GM21390 (cell line): Measurements from ENCODE around the gene RAB31.
"Not testable (repeated sequence)": the region's sequence is repeated elsewhere in the genome, so short reads cannot be mapped to it uniquely, and the experiment has no call there.

ENCODE experiments used
- ATAC-seq: cut with Tn5 transposase; IDR thresholded peaks from one replicate; pipeline ENCODE4 v1.9.1; 2021; ENCODE audit not compliant: unreplicated experiment

The RAB31 gene

GRCh38 chr18:9835113-9835755 lies 127.1 kb downstream of the RAB31 start:
- no peak for ATAC-seq

DNA sequence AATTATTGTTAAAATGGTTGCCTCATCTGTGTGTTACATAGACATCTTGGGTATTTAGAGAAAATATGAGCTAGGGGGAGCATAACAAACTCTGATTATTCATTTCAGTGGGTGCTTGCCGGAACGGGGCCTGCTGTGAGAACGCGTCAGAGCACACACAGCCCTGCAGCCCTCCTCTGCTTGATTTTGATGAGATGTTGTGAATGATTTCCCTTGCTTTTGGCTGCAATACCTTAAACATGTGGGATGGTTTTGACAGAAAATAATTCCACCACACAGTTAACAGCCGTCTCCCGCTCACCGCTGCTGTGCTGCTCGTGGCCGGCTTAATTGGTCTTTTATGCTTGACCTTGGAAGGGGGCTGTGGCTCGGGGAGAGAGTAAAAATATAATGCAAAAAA lies 127.7 kb downstream of the RAB31 start:
- no peak for ATAC-seq

DNA sequence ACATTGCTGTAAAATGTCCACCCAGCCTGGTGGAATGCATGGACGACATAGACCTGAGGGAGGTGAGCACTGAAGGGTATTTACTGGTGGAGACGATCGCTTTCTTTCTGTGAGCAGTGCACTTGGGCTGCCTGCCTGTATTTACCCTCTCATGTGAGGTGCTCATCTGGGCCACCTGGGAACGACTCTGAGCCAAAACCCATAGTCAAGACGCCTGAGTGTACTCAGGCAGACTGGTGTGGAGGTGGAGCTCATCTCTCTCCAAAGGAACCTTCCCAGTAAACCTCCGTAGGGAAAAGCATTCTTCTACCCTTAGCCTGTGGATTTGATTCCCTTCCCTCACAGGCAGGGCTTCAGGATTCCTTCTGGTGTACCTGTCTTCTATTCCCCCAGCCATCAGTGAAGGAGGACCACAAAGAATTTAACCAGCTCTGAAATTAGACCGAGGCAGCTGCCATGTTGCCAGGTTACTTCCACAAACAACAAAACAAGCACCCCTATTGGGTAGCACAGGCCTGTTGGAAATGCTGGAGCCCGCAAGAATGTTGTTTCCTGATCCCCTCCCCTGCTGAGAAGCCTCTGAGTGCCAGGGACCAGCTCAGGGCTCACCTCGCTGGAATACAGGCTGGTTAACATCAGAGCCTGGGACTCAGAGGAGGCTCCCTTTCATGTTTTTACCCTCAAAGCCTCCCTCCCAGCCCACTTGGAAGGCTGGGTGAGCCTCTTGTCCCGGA lies 130.2 kb downstream of the RAB31 start:
- ATAC-seq, result no peak

- no peak for ATAC-seq
These were observed 131.1 kb downstream of the RAB31 start for GRCh38 chr18:9839211-9839610.

DNA sequence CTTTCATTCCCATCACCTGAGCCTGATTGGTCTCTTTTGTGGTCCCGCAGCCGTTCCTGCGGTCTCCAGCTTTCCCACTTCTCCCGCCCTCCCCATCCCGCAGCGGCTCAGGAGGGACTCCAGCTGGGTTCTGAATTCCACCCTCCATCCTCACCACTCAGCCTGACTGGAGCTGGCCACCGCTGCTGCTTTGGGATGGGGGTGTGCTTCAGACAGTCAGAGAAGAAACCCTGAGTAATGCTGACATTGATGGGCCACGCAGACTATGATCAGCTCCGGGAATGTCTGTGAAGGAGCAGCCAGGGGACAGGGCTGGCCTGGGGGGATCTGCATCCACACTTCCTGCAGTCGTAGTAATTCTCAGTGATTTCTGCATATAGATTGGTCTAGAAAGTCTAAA lies 131.8 kb downstream of the RAB31 start:
- no peak for ATAC-seq

DNA sequence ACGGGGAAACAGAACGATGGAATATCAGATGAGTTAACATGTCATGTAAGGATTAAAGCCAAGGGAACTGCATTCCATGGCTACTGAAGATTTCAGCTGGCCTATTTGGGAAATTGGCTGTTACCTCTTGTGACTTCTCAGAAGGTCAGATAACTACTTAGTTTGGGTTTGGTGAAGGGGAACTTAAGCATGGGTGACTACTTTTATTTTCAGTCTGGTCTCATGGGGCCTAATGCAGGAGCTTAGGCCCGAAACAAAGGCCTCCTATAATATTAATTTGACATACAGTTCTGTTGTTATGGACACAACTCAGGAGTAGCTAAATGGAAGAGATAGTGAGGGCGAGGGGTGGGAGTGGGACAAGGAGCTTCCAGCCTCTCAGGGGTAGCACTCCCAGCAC lies 133.7 kb downstream of the RAB31 start:
- ATAC-seq, result no peak

GRCh38 chr18:9842448-9842847 lies 134.3 kb downstream of the RAB31 start:
- no peak for ATAC-seq

DNA sequence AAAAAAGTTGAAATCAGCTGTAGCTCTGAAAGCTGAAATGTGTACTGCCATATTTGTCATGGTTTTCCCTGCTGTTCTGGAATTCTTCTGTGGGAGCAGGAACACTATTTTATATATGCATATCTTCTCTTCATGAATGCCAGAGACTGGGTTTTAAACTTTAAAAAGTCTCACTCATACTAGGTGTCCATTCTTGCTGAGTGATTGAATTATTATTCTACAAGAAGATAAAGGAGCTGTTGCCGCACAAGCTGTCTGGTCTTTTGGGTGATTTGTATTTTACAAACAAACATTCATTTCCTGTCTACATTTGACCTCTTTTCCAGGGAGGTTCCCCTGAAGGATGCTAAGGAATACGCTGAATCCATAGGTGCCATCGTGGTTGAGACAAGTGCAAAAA lies 137.2 kb downstream of the RAB31 start:
- ATAC-seq, result no peak

GRCh38 chr18:9846162-9846925 lies 138.2 kb downstream of the RAB31 start:
- ATAC-seq, result no peak

DNA sequence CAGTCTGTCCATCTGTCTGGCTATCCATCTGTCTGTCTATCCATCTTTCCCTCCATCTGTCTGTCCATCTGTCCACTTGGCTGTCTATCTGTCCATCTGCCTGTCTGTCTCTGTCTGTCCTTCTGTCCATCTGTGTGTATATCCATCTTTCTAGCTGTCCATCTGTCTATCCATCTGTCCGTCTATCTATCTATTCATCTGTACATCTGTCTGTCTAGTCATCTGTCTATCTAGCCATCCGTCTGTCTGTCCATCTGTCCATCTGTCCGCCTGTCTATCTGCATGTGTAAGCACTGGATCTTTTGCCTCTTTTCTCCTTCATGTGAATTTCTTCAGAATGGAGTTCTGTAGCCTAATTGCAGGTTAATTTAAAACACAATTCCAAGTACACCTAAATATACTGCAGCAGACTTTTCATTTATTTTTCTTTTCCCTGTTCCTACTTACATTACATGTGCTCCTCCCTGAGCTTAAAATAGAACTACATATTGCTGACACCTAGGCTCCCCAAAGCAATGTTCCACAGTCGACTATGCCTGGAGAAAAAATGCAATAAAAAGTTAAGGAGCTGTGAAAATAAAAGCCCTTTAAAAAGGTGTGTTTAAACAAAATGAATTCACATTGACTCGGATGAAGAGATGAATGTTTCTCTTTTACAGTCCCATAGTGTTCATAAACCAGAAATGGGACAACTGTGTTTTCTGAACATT lies 140.2 kb downstream of the RAB31 start:
- ATAC-seq, result no peak

DNA sequence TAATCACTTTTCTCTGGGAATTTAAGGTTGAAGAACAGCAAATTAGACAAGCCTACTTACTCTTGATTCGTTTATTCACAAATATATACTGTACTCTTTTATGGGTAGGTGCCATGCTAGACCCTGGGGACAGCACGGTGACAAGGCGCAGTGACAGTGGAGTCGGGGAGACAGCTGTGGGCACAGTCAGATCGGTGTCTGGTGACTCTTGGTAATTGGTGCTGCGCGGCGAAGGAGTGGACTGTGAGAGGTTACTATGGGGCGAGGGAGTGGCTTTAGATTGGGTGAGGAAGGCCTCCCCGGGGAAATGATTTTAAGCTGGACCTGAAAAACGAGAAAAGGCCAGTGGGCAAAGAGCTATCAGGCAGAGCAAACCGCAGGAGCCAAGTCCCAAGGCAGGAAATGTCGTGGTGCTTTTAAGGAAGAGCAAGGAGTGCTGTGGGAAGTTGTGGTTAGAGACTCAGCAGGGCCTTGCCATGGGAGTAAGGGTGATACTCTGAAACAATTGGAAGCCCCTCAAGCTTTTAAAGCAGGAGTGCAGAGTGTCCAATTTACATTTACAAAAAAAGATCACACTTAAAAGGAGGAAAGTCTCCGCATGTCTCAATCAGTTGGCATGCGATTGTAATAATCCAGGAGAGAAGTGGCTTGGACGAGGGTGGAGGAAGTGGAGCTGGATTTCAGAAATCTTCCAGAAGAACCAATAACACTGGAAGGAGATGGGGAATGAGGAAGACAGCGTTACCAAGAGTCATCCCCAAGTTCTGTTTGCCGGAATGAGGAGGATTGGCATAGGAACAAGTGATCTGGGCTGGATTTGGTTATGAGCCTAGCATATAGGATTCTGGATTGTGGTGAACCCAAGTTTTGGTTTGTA lies 141.5 kb downstream of the RAB31 start:
- ATAC-seq, result no peak

- ATAC-seq, result no peak
These were observed 142.2 kb downstream of the RAB31 start for GRCh38 chr18:9850309-9850708.

DNA sequence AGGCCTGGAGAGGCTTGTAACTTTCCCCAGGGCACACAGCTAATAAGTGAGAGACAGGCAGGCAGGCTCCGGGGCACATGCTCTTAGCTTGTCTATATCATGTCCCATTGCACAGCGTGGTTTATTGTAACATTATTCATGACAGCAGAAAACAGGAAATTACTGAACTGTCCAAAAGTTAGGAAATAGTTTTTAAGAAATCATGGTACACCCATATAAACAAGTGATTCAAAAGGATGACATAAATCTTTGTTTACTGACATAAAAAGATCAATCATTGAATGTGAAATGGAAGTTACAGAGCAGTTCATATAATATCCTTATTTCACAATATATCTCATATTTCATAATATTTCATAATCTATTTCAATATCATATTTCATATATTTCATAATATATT lies 143.4 kb downstream of the RAB31 start:
- no peak for ATAC-seq

GRCh38 chr18:9852266-9853081 lies 144.4 kb downstream of the RAB31 start:
- ATAC-seq, result no peak

- ATAC-seq, result no peak
These were observed 146.9 kb downstream of the RAB31 start for GRCh38 chr18:9854801-9855676.

DNA sequence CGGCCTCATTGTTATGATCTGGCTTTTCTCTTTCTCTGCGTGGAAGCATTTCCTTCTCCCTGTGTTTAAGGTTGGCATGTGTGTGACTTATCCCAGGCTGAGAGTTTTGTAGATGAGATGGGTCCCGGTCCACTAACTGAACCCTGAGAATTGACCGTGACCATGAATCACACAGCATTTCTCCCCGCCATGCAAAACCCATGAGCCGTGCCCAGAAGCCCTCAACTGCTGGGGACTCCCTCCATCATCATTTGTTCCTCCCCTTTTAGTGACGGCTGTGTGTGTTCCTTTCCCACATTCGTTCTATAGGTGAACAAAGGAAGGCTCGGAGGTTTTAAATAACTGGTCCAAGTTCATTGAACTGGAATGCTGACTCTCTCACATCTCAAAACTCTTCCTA lies 147.6 kb downstream of the RAB31 start:
- ATAC-seq, result no peak

- no peak for ATAC-seq
These were observed 148.0 kb downstream of the RAB31 start for GRCh38 chr18:9856092-9856491.

DNA sequence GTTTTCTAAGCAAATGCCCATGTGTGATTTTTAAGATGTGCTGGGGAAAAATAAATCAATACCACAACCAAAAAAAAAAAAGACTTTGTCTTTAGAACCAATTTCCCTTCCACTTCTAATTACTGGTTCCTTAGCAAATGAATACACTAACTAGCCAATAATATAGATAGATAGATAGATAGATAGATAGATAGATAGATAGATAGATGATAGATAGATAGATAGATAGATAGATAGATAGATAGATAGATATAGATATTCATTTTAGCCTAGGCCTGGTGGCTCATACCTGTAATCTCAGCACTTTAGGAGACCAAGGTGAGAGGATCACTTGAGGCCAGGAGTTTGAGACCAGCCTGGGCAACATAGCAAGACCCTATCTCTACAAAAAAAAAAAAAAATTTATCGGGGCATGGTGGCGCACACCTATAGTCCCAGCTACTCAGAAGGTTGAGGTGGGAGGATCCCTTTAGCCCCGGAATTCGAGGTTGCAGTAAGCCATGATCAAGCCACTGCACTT lies 149.4 kb downstream of the RAB31 start:
- ATAC-seq, result not testable (repeated sequence)
